GM19324 (cell line): ENCODE measurements around the gene SYNE1.

Source experiments
- ATAC-seq: cut with Tn5 transposase; IDR thresholded peaks from one replicate; pipeline ENCODE4 v1.9.1; 2021; ENCODE audit warnings: mild to moderate bottlenecking, moderate library complexity; ENCODE audit not compliant: unreplicated experiment, low FRiP score

The SYNE1 gene

DNA sequence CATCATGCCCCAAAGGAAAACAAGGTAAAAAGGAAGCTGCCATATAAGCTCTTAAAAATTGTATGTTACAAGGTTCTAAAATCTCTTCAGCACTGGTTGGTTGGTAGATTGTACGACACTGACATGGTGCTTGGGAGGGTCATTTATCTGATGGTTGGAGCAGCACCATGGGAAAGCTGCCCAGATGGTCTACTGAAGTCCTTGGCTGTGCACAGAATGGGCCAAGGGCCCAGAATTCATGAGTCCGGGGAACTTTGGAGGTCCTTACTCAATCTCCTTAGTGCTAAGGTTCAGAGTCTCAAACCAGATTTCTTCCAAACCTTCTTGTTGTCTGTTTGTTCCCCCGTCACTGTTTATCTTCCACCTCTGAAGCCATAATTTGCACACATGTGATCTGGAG is 515.3 kb downstream of the SYNE1 start:
- no peak for ATAC-seq

DNA sequence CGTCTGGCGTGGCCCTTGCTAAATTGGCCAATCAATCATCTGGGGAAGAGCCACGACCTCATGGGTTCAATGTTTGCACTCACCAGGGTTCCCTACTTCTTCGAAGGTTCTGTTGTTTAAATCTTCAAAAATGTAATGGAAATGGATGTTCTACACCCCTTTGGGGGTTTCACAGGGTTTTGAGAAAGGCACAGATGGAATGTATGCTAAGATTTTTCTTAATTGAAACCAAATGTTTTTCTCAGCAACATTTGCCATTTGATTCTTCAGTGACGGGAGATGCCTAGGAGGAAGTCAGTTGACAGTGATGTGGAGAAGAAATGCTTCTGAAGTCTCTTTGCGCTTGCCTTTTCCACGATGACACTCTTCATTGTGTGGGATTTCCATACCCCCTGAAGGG is 517.3 kb downstream of the SYNE1 start:
- no peak for ATAC-seq

GRCh38 chr6:152118678-152119077 is 518.5 kb downstream of the SYNE1 start:
- no peak for ATAC-seq

- ATAC-seq = no peak
Observed at GRCh38 chr6:152118224-152118623, 518.9 kb downstream of the SYNE1 start.

DNA sequence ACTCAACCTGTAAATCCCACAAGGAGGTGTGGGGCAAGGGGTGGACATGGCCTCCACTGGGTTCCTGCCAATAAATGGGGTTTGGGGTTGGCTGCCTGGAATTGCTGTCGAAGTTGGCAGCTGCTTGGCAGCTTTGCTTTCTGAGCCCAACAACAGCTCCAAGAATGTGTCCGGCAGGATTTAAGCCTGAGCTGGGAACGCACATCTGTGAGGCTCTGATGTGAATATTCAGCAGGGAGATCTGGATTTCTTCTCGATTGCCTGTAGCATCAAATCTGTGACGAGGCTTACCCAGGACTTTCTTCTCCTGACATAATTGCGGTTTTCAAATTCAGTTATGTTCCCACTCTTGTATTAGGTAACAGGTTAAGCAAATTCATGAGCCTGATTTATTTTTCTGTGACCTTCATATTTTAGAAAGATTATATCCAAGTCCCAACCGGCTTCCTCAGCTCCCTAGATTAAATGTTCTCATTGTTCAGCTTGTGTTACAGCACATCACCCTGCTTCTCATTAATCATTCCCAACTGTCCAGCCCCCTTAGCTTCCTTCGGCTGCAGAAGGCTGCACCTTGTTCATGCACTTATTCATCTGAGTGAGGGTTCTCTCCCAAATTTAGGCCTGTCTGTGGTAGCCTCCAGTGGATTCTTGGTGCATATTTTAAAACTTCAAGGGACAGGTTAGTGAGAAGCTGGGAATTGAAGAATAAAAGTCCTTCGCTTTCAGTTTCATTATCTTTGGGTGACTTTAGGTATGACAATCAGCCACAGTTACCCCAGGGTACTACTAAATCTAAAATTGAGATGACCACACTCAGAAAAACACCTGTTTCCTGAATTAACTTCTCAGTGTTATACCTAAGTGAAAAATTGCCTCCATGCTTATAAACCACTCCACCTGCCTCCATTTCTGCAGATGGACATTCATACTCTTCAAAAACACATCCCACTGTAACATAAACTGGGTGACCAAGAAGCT is 519.7 kb downstream of the SYNE1 start:
- ATAC-seq = peak; percentile 68

GRCh38 chr6:152112491-152113261 is 524.5 kb downstream of the SYNE1 start:
- ATAC-seq = no peak

DNA sequence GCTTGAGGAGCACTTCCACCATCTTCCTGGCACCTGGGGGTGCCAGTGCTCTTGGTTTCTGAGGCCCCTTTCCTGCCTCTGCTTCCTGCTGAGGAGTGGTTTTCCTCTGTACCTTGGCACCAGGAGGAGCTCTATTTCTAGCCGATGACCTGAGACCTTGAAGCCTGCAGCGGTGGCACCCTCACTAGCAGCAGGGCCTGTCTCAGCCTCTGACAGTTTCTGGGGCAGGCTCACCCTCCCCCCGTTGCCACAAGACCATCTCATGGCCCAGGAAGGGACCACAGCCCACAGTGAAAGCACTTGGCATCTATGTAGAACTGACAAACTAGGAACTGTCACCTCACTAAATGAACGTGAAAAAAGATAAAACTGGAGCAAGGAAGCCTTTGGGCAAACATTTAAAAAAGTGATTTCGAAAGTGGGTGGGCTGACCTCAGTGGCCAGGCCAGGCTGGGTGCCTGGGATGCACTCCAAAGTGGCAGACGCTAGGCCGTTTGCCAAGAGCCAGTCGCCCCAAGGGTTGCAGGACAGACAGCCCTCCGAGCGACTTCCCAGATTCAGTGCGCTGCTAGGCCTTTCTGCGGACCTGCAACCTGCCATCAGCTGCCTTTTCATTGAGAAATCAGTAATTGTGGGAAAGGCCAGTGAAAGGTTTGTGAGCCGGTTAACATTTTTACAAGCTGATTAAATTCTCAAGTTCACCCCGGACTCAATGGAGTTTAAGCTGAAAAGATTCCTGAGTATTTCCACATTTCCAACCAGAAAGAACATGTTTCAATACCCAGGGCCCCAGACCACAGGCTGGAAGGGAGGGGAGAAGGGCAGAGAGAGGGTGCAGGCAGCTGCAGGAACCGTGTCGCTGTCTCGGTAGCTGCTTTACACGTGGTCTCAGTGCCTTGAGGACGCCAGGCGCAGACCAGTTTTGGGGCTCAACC is 526.0 kb downstream of the SYNE1 start:
- ATAC-seq = no peak

DNA sequence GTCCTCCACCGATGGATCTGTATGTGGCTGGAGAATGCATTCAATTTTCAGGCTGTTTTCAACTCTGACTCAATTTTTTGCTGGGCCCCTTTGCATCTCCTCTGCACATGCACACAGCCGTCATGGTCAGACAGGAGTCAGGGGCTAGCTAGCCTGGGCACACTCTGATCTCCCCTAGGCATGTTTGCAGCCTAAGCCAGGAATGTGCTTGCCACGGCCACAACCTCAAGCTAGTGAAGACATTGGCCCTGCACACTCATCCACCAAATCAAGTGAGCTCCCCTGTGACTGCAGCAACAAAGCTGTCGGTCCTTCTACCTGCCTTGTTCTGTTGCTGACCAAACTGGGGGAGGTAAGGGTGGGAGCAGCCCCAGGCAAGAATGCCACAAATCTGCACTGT is 529.2 kb downstream of the SYNE1 start:
- ATAC-seq = no peak

DNA sequence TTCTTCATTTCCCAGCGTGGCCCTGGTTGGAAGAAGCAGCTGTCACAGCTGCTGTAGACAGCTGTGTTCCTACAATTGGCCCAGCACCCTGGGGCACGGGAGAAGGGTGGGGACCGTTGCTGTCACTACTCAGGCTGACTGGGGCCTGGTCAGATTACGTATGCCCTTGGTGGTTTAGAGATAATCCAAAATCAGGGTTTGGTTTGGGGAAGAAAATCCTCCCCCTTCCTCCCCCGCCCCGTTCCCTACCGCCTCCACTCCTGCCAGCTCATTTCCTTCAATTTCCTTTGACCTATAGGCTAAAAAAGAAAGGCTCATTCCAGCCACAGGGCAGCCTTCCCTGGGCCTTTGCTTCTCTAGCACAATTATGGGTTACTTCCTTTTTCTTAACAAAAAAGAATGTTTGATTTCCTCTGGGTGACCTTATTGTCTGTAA is 537.0 kb downstream of the SYNE1 start:
- ATAC-seq = no peak

DNA sequence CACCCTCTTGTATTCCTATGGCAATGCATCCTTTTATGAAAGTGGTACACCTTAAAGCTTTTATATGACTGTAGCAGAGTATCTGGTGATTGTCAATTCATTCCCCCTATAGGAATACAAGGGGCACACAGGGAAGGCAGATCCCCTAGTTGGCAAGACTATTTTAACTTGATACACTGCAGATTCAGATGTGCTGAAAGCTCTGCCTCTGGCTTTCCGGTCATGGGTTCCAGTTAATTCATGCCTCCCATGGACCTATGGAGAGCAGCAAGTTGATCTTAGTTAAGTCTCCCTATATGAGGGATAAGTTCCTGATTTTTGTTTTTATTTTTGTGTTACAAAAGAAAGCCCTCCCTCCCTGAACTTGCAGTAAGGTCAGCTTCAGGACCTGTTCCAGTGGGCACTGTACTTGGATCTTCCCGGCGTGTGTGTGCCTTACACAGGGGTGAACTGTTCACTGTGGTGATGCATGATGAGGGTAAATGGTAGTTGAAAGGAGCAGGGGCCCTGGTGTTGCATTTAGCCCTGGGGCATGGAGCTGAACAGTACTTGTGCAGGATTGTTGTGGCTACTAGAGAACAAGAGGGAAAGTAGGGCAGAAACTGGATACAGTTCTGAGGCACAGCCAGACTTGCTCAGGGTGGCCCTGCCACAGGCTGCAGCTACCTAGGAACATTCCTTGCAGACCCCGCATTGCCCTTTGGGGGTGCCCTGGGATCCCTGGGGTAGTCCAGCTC is 537.5 kb downstream of the SYNE1 start:
- no peak for ATAC-seq

DNA sequence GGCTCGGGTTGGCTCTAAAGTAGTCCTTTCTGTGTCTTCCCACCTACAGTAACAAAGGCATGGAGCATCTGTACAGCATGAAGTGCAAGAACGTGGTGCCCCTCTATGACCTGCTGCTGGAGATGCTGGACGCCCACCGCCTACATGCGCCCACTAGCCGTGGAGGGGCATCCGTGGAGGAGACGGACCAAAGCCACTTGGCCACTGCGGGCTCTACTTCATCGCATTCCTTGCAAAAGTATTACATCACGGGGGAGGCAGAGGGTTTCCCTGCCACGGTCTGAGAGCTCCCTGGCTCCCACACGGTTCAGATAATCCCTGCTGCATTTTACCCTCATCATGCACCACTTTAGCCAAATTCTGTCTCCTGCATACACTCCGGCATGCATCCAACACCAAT is 538.5 kb downstream of the SYNE1 start:
- ATAC-seq = no peak

GRCh38 chr6:152096863-152097496 is 540.2 kb downstream of the SYNE1 start:
- no peak for ATAC-seq

- ATAC-seq = no peak
Observed at GRCh38 chr6:152094992-152095592, 542.1 kb downstream of the SYNE1 start.

GRCh38 chr6:152094276-152094675 is 542.9 kb downstream of the SYNE1 start:
- no peak for ATAC-seq

GRCh38 chr6:152093711-152094110 is 543.5 kb downstream of the SYNE1 start:
- no peak for ATAC-seq

DNA sequence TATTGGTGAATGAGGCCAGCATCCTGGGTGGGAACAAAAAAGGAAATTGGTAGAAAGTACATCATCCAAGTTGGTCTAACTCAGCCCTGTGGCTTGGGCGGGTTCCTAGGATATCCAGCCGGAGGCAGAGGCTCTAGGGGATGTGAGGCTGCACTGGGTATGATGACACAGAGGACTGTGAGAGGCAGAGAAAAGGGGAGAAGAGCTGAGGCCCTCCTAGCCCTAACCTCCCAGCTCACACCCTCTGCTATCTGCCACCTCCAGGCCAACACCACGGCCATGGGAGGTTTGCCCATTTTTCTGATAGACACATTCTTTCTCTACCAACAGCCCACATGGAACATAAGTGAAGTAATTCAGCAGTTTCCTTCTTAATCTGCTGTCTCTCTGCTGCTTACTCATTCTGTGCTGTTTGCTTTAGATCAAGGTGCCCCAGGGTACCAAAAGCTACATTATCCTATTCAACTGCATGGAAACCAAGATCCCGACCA is 545.3 kb downstream of the SYNE1 start:
- no peak for ATAC-seq

- no peak for ATAC-seq
Observed at GRCh38 chr6:152091201-152091600, 546.0 kb downstream of the SYNE1 start.

GRCh38 chr6:152089992-152090391 is 547.2 kb downstream of the SYNE1 start:
- no peak for ATAC-seq

- no peak for ATAC-seq
Observed at GRCh38 chr6:152087701-152088100, 549.5 kb downstream of the SYNE1 start.
